ENCODE results near the gene LINC00632. TPM values are rescaled to one million over a fixed set of nuclear protein-coding genes. Genes with fewer than 3 reads are reported as not detected.

Gene LINC00632
- total RNA-seq, 1 experiment from 2014 or later, result 15.4 TPM

DNA sequence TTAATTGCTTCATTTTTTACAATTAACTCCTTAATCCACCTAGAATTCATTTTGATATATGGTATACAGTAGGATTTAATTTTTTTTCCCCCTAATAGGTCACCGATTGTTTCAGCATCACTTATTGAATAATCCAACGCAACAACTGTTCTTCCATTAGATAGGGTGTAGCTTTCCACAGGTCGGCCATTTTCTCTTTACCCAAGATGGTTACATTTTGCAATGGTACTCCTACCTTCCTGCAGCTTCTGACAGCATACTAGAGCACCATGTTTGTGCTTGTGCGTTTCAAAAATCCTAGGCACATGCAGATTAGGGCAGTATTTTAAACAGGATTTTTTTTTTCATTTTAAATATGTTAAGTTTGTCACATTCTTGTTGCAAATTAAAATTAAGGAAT lies 2.3 kb downstream of the LINC00632 start:
- H3K9me2 ChIP-seq (replicated peaks; ENCODE audit: low read length), result no peaks in the 10 kb centered on the region
- ChIA-PET POLR2A (ENCODE audit: unreplicated experiment) (no interaction called here), CTCF (no interaction called here)
- DNase-seq (no peak), ATAC-seq (no peak)
- H3K9me3 ChIP-seq (ENCODE audit: low read length), result no peaks in the 10 kb centered on the region
- peaks cover 33% of the 10 kb centered on the region for H3K27me3 ChIP-seq (ENCODE audit: low read length)
- H3K27ac ChIP-seq (ENCODE audit: low read length), result no peak overlapping the region
- no peaks in the 10 kb centered on the region for H3K79me2 ChIP-seq (ENCODE audit: low read length)
- no peak overlapping the region for H3K4me3 ChIP-seq (ENCODE audit: low read length)
- H3K9ac ChIP-seq (ENCODE audit: low read length), result no peak overlapping the region
- TF ChIP-seq EZH2 (IDR thresholded peaks at IDR 0.05; ENCODE audit: low read length, unreplicated experiment) (no peak), EZH2phosphoT487 (IDR thresholded peaks at IDR 0.05; ENCODE audit: borderline replicate concordance, low read length) (no peak), CTCF (conservative IDR thresholded peaks at IDR 0.05; ENCODE audit: low read depth, low read length) (no peak)
- H3K36me3 ChIP-seq (ENCODE audit: low read depth, low read length), result no peaks in the 10 kb centered on the region
- H3K4me2 ChIP-seq (ENCODE audit: low read length), result no peak overlapping the region
- H4K20me1 ChIP-seq (ENCODE audit: low read length), result no peaks in the 10 kb centered on the region
- no peak overlapping the region for H2AFZ ChIP-seq (ENCODE audit: low read length)
- no peaks in the 10 kb centered on the region for H3K4me1 ChIP-seq (ENCODE audit: insufficient read depth, low read length)
- no TSS peak for BruUV-seq (replicated peaks)
- H3F3A ChIP-seq (ENCODE audit: low read length, unreplicated experiment), result no peaks in the 10 kb centered on the region
- intact Hi-C loops (cut with micrococcal nuclease), result no loop called here

DNA sequence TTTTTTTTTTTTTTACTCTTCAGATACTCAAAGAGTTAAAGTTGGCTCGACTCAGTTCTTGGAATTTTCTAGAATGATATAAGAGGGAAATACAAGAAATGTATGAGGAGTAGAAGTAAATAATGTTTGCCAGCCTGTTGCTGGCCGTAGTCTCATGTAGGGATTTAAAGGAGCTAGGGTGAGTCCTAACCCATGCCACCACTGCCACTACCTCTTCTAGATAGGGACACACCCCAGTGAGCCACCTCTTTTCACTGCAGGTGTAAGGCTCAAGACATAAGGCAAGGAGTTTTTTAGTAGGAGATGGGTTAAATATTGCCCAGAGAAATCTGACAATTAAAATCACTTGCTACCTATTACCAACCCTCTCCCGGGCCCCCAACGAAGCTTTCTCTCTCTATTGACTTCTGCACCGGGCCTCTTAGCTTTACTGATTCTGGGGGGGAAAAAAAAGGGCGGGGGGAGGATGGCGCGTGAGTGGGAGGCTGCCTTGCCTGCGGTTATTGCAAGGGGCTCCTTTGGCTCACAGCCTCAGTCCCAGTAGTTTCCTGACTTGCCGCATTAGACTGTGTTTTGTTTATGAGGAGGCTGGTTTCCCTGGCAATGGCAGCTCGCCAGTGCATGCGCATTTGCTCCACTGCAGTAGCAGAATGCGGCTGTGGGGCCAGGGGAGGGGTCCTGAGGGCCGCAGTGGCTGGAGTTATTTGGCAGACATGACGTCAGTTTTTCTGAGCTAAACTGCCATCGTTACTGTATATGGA lies 3.0 kb downstream of the LINC00632 start:
- DNase-seq, result peak; percentile 46
- ChIA-PET POLR2A (ENCODE audit: unreplicated experiment) (no interaction called here), CTCF (no interaction called here)
- TF ChIP-seq EZH2 (IDR thresholded peaks at IDR 0.05; ENCODE audit: low read length, unreplicated experiment), result no peak
- TF ChIP-seq EZH2phosphoT487 (IDR thresholded peaks at IDR 0.05; ENCODE audit: borderline replicate concordance, low read length), result no peak
- no peak for TF ChIP-seq CTCF (conservative IDR thresholded peaks at IDR 0.05; ENCODE audit: low read depth, low read length)
- Histone ChIP-seq H4K20me1 (ENCODE audit: low read length) (no peaks in the 10 kb centered on the region), H3K4me3 (ENCODE audit: low read length) (peak overlapping the region; percentile 44; the same call in 1 of the 2 replicates), H3K36me3 (ENCODE audit: low read depth, low read length) (no peaks in the 10 kb centered on the region), H3F3A (ENCODE audit: low read length, unreplicated experiment) (no peaks in the 10 kb centered on the region), H3K27ac (ENCODE audit: low read length) (no peak overlapping the region), H3K9me2 (replicated peaks; ENCODE audit: low read length) (no peaks in the 10 kb centered on the region), H3K9me3 (ENCODE audit: low read length) (no peaks in the 10 kb centered on the region), H3K9ac (ENCODE audit: low read length) (no peak overlapping the region), H3K4me2 (ENCODE audit: low read length) (peak overlapping the region; percentile 65), H3K27me3 (ENCODE audit: low read length) (peaks cover 33% of the 10 kb centered on the region), H3K79me2 (ENCODE audit: low read length) (no peaks in the 10 kb centered on the region), H2AFZ (ENCODE audit: low read length) (peak overlapping the region; percentile 20; the same call in 1 of the 2 replicates), H3K4me1 (ENCODE audit: insufficient read depth, low read length) (no peaks in the 10 kb centered on the region)
- intact Hi-C loops (cut with micrococcal nuclease), result no loop called here
- no TSS peak for BruUV-seq (replicated peaks)
- ATAC-seq, result no peak

DNA sequence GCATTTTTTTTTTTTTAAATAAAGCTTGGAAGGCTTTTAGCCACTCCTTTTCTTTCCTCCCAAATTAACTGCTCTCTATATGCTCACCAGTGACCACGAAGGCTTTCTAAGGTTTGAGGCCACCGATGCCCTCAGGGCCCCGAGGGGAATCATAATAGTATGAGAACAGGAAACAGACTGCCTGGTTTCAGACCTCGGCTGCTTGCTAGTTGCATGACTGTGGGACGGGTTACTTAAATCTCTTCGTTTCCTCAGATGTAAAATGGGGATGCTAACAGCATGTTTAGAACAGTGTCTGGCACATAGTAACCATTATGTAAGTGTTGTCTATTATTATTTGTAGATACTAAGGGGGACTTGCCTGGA lies 3.6 kb downstream of the LINC00632 start:
- Histone ChIP-seq H3K79me2 (ENCODE audit: low read length) (no peaks in the 10 kb centered on the region), H3K4me3 (ENCODE audit: low read length) (peak overlapping the region; percentile 44; the same call in 1 of the 2 replicates), H3K9me3 (ENCODE audit: low read length) (no peaks in the 10 kb centered on the region), H3K4me2 (ENCODE audit: low read length) (peak overlapping the region; percentile 65; the same call in 1 of the 2 replicates), H3F3A (ENCODE audit: low read length, unreplicated experiment) (no peaks in the 10 kb centered on the region), H3K36me3 (ENCODE audit: low read depth, low read length) (no peaks in the 10 kb centered on the region), H3K9ac (ENCODE audit: low read length) (no peak overlapping the region), H3K9me2 (replicated peaks; ENCODE audit: low read length) (no peaks in the 10 kb centered on the region), H3K4me1 (ENCODE audit: insufficient read depth, low read length) (no peaks in the 10 kb centered on the region), H2AFZ (ENCODE audit: low read length) (peak overlapping the region; percentile 20; the same call in 1 of the 2 replicates), H3K27ac (ENCODE audit: low read length) (no peak overlapping the region), H3K27me3 (ENCODE audit: low read length) (peaks cover 33% of the 10 kb centered on the region), H4K20me1 (ENCODE audit: low read length) (no peaks in the 10 kb centered on the region)
- ChIA-PET CTCF (no interaction called here), POLR2A (ENCODE audit: unreplicated experiment) (no interaction called here)
- intact Hi-C loops (cut with micrococcal nuclease), result no loop called here
- no TSS peak for BruUV-seq (replicated peaks)
- no peak for DNase-seq
- no peak for ATAC-seq
- TF ChIP-seq CTCF (conservative IDR thresholded peaks at IDR 0.05; ENCODE audit: low read depth, low read length) (no peak), EZH2phosphoT487 (IDR thresholded peaks at IDR 0.05; ENCODE audit: borderline replicate concordance, low read length) (no peak), EZH2 (IDR thresholded peaks at IDR 0.05; ENCODE audit: low read length, unreplicated experiment) (no peak)
